Inflammatory macrophage (primary cell): Measurements from ENCODE around the gene ZNF648.
A peak's percentile ranks its signal among the peaks of the same experiment; 100 is the strongest.
"Not testable (repeated sequence)": the region's sequence is repeated elsewhere in the genome, so short reads cannot be mapped to it uniquely, and the experiment has no call there.

Experiments
- DNase-seq, 2 donors: peaks; one replicate each; pipeline ENCODE4 v3.0.0-alpha.2; 2020 to 2022
- total RNA-seq, 18 experiments: gene quantifications; one replicate each; lab custom pipeline; 2026; ENCODE audit warnings: mixed read lengths in 6 of 18, inconsistent platforms in 2 of 18; lab: John Stamatoyannopoulos, UW

The ZNF648 gene, protein sequence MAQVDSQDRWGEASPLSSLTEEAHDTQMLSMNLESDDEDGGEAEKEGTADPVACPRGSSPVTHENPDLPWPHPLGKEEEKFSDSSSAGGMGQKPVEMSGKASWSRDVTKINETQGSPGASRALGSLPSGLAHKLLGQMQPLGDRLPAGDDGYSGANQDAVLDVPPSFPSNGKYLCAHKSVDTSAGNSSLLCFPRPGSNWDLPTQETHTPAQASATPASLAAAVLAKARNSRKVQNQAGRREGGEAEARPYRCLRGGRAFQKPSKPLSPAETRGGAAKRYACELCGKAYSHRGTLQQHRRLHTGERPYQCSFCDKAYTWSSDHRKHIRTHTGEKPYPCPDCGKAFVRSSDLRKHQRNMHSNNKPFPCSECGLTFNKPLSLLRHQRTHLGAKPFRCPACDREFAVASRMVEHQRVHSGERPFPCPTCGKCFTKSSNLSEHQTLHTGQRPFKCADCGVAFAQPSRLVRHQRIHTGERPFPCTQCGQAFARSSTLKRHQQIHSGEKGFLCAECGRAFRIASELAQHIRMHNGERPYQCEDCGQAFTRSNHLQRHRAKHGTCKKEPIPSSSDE
- total RNA-seq: 0 to 0.11 (median 0) reads per million in 18 experiments

DNA sequence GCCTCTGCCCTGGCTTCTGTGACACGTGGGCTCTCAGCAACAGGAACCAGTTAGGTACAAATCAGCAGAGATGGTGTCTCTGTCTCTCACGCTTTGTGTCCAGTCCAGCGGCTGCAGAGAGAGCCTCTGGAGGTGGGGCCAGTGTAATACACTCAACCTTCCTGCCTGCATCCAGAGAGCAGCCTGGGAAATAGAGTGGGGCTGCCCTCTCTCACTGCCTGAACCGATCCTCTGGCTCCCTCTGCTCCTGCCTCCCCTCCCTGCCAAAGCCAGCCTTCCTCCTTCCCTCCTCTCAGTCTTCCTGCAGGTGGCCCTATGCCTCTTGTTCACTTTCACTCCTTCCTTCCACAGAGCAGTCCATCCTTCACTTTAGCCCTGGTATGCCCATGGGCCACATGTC lies at the start of gene ZNF648:
Gene ZNF648, minus strand, starts transcription at position 119 of the 400 bp plus-strand sequence. CDS start 3,702 bp downstream, outside the sequence.
- DNase-seq: no peak

DNA sequence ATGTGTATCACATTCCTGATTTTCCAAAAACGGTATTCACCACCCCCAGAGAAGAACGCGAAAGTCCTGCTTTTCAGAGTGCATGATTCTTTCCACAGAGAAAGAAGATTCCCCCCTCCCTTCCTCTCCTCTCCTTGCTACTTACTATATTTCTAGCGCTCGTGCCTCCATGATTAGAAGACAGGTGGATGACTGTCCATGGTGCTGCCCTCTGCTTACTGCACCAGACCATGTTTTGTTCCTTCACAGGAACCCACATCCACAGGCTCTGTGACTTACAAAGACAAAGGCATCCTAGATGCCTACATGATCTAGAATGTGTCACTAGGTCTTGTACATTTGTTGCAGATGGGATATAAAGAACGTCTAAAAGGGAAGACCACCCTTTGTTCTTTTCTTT lies 49.1 kb upstream of the ZNF648 start:
- no peak for DNase-seq

DNA sequence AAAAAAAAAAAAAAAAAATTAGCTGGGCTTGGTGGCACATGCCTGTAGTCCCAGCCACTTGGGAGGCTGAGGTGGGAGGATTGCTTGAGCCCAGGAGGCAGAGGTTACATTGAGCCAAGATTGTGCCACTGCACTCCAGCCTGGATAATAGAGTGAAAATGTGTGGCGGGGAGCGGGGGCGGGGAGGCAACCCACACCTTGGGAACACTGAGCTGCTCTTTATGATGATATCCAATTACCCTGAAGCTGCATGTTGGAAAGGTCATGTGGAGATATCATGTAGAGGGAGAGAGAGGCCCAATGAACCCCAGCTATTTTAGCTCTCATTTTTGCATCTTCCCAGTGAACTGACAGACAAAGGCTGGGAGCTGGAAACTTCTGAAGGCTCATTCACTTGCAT lies 48.3 kb upstream of the ZNF648 start:
- no peak for DNase-seq

DNA sequence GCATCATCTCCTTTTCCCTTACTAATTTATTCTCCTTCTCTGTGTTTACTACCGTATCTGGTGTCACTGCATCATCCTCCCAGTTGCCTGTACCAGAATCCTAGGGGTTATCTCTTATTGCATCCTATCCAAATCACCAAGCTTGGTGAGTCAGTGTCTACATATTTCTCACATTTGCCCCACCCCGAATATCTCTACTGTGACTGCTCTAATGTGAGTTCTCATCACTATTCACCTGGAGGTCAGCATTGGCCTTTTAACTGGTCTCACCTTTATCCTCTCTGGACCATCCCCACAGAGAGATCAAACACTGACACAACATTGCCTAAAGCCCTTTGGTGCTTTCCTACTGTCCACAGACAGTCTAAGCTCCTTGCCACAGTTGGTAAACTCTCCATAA lies 45.7 kb upstream of the ZNF648 start:
- DNase-seq: no peak

DNA sequence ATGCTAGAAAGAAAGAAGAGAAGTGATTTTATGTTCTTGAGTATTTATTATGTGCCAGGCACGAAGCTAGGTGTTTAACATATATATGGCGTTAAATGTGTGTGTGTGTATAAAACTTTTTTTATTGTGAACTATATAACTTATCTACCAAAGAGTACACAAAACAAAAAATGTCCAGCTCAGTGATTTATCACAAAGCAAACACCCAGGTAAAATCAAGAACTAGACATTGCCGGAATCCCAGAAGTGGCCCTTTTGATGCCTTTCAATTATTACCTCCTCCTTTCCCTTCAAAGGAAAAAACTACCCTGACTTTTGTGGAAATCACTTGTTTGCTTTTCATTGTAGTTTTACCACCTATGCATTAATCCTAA lies 40.5 kb upstream of the ZNF648 start:
- DNase-seq: no peak

DNA sequence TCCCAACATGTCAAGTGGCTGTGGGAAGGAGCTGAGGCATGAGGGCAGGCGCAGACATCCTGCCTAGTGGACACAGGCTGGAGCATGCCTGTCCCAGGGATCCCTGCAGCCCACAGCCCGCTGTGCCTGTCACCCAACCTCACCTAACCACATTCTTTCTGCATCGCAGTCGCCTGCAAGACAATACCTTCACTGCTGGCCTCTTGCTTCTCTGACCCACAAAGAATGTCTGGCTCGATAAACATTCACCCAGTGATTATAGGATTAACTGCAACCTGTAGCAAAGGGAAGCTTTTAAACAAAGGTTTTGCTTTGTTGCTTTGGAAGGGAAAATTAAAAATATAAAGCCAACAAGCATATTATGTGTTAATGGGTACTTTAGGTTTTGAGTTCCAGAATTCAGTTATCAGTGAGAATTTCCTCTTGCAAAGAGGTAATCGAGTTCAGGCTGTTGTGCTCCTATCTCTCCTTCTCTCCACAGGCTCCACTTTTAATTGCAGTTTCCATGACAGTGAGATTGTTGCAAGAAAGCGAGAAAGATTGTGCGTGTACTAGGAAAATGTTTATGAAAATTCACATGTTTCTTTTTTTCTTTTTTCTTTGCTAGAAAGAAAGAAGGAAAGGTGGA lies 40.0 kb upstream of the ZNF648 start:
- DNase-seq: no peak

DNA sequence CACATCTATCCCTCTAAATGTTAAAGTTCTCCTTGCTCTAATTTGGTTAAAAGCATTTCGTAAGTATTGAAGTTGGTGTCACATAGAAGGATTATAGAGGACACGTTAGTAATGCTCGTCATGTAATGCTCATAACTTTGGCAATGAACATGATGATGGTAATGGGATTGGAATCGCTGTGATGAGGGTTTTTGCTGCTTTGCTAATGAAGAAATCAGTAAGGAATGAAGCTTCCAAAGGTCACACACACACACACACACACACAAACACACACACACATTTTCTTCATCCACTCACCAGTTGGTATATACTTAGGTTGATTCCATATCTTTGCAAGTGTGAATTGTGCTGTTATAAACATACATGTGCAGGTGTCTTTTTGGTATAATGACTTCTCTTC lies 36.8 kb upstream of the ZNF648 start:
- no peak for DNase-seq

DNA sequence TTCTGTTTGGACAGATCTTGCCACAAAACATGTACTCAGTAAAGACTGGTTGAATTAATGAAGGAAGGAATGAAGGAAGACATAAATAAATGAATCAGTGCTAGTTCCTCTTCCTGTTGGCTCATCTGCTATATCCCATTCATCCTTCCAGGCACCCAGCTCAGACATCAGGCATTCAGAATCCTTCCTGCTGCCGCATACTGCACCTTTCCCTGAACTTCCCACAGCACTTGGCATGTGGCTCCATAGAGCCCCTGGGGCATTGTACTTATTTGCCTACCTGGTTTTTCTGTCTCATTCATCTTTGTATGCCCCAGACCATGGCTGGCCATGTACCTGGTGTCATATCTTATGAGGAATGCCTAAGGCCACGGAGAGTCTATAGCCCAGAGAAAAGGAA lies 34.4 kb upstream of the ZNF648 start:
- no peak for DNase-seq

DNA sequence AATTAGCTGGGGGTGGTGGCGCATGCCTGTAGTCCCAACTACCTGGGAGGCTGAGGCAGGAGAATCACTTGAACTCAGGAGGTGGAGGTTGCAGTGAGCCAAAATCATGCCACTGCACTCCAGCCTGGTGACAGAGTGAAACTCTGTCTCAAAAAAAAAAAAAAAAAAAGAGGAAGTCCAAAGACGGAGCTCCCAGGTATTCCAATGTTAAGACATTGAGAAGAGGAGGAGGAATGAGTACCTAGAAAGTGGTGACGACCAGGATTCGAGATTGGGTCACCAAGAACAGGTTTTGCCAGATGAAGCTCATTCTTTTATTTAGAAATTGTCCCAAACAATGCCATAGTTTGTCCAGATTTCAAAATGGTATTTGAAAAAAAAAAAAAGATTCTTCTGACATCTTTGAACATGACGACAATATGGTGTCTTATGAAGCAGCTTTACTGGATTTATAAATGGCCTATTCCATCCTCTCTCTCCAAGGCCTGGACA lies 33.0 kb upstream of the ZNF648 start:
- DNase-seq: not testable (repeated sequence)

DNA sequence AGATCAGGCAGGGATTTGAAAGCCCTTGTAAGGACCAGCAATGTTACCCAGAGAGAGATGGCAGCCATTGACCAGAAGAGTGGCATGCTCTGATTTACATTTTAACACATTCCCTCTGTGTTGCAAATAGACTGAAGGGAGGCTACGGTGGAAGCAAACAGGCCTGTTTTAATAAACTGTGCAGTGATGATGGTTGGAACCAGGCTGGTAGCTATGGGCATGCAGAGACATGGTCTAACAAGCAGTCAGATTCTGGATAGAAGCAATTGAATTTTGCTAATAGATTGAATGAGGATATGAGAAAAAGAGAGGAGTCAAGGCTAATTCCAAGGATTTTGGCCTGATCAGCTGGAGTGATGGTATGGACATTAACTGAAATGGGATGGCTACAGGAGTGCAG lies 32.3 kb upstream of the ZNF648 start:
- DNase-seq: no peak

DNA sequence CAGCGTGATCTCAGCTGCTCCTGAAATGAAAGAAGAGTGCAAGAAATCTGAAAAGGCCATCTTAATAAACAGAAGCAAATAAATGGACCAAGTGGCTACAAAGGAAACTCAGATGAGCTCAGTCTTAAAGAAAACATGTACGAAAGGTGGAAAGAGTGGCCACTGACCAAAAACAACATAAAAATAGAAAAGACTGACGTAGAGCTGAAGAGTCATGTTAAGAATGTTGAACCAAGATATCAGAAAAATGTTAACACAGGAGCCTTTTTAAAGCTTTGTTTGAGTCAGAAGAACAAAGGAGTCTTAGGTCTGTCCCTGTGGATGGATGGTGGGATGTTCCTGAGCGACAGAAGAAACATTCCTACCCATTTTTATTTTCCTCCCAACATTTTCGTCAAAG lies 30.8 kb upstream of the ZNF648 start:
- DNase-seq: no peak

DNA sequence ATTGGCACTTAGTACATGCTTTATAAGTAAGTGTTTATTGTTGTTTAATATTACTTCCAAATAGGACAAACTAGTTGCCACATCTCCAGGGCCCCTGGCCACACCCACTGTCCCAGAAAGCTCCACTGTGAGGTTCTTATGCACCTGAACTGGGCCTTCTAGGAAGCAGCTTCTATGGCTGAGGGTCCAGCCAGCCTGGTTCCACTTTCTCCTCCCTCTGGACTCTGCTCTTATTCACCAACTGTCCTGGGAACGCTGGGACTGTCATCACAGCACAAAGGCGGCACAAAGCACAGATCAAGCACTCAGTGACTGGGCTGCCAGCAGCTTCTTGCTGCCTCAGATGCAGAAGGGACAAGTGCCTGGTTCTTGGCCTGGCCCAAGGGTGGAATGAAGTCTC lies 29.6 kb upstream of the ZNF648 start:
- no peak for DNase-seq

DNA sequence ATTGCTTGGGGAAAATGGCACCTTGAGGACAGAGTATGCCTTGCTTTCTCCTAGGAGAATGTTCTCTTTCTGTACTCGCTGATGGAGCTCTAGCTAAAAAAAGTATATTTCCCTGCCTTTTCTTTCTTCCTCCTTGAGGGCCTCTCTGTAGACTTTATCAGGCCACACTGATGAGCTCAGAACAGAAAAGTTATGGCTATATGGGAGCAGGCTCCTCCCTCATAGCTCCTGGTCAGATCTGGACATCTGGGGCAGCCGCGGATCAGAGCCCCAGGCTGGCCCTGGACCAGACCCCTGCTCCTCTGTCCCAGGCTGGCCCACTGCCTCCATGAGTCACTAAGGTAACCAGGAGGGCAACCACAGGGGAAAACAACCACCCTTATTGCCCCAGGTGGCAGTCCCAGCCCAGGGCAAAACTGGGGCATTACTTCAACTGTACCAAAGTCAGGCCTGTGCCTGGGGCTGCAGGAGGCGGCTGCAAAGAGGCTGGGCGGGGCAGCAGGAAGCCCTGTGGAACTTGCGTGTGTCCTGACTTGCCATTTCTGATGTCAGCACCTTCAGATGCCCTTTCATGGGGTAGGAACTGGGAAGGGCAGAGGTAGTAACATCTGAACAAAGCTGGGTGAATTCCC lies 26.3 kb upstream of the ZNF648 start:
- no peak for DNase-seq

DNA sequence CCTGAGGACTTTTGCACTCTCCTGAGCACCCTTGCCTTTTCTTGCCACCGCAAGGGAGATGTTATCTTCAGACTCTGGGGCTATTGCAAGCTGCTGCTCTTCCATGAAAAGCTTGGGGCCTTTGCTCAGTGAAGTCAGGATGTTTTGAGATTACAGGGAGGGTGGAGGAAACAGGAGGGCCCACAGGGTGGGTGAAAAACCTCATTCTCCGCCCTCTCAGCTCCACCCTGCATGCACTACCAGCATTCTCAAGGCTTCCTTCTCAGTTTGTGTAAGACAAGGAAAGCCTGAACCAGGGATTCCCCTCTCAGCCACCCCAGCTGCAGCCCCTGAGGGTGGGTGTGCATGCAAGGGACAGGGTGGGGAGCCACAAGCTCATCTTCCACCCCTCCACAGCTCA lies 25.8 kb upstream of the ZNF648 start:
- no peak for DNase-seq

DNA sequence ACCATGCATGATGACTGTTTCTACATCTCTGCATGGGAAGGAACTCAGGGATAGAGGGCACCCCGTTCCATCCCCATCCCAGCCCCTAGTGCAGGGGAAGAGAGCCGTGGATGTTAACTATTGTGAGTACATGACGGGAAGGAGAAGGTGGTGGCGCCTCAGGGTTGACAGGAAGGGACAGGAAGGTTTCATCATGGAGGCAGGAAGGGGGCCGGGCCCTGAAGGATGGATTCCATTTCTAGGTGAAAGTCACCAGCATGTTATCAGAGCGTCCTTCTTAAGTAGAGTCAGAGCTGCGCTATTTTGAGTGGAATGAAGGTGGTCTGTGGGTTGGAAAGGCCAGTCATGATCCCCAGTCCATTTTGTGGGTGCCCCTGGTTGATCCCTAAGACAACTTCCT lies 25.1 kb upstream of the ZNF648 start:
- DNase-seq: no peak

DNA sequence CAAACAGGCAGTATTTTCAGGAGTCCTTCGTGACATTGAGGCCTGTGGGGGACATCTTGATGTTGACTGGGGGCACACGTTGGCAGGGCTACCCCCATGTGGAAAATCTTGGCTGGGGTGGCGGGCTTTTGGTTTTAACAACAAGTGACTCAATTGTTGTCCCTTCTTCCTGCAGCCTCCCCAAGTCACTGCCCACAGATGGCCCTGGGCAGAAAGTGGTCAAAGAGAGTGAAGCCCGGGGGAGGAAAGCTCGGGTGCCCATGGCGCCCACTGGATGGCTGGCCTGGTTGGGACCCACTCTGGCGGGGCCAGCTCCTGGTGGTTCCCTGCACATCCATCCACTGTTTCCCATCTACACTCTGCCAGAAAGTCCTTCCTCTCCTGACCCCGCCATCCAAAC lies 24.6 kb upstream of the ZNF648 start:
- no peak for DNase-seq

DNA sequence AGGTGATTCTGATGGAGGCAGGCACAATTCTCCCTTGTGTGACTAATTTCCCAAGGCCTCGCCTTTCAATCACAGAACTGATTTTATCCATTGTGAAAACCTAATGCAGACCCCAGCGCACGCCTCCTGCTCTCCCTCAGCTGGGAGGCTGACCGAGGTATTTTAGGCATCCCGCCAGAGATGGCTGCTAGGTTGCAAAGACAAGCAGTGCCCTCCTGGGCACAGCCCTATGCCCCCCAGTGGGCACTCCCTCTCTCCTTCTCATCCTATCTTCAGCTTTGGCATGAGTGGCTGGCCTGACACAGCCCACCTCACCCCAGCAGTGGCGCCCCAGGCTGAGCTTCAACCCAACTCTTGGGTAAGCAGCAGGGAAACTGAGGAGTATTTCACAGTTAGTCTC lies 24.2 kb upstream of the ZNF648 start:
- no peak for DNase-seq

DNA sequence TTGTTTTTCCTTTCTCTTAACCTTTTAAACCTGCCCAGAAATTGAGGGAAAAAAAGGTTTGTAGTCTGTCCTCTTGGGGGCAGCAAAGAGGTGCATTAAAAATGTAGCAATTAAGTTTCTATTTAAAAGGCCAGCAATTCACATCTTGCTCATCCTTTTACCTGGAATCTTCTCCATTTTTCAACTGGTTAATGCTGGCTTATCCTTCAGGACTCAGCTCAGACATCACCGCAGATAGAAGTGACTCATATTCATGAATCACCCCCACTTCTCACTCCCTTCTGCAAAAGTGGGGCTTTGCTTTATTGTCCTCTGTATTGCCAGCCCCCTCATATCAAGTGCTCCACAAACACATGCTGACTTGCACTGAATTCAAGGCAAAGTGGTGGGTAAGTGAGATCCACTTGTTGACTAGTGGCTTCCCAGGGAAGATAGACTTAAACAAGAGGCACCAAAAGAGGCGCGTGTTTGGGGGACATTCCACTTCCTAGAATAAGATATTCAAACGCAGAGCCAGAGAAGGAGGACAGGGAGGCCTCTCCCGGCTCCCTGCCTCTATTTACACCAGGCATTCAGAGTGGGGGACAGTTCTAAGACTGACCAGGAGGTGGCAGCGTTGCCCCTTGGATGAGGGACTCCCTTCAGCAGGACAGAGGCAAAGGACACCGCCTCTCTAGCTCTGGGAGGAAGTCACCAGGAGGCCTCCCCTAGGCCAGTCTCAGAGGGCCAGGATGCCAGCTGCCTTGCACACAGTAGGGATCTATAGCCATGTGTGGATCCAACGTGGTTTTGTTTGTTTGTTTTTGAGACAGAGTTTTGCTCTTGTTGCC lies 23.2 kb upstream of the ZNF648 start:
- DNase-seq: peak; percentile 92 to 94

DNA sequence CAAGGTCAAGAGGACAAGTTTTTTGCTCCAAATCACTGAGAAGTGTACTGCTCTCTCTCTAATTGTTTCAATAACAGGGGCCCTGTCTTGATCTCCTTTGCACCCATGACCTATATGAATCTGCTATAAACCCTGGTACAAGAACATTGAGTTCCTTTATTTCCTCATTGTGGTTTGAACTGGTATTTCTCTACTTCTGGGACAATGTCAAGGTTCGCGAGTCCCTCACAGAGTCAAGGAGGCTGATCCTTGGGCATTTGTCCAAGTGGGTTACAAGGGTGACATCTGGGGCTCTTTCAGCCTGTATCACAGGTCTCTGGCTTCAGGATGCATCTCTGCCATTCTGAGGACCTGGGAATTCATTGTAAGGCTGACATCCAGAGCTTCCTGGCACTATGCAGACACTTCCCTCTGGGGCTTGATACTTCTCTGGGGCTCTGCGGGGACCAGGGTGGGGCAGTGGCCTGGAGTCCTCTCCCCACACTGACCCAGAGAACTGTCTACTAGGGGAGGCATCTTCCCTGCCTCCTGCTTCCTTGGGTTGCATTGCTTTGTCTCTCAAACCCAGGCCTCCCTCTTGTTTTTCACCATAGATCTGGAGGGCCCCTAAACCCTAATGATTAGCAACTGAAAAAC lies 22.5 kb upstream of the ZNF648 start:
- DNase-seq: peak; percentile 47 to 65

DNA sequence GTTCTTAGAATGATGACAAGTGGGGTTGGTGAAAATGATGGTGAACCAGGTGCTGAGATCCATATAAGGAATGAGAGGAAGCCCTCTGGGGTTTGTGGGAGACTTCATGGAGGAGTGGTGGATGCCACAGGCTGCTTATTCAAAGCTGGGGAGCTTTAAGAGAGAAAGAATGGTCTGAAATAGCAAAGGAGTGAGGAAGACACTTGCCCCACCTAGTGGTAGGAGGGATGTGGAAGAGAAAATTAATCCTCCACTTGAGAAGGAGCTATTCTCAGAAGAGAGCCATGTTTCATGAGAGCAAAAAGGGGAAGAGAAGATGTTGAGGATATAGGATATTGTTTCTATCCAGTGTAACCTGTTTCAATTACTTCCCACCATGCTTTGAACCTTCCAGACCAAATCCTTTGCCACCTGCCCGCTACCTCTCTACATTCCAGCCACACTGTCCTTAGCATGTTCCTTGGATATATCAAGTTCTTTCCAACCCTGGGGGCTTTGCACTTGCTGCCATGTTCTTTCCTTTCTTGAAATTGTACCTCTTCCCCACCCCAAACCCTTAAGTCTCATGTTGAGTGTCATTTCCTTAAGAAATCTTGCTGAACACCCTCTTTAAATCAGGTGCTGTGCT lies 19.6 kb upstream of the ZNF648 start:
- DNase-seq: peak; percentile 55 to 70

DNA sequence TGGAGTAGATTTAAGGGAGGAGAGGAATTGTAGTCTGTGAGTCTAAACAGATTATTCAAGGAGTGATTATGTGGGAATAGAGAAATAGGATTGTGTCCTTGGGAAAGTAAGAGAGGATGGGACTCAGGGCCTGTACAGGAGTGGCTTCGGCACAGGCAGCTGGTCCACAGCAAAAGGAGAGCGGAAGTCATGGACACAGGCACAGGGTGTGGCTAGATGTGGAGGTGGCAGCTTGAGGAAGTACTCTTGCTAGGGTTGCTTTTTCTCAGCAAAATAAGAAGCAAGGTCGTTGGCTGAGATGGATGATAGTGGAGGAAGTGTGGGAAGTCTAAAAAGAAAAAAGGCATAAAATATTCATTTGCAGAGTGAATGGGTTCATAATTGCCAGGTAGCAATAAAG lies 18.5 kb upstream of the ZNF648 start:
- DNase-seq: peak; percentile 36 to 55
